IMR-90 (cell line): Measurements from ENCODE around the gene PTCH1. TPM values are rescaled to one million over a fixed set of nuclear protein-coding genes. Genes with fewer than 3 reads are reported as not detected.

Experiments
- ATAC-seq: fragments of 200-7000 bp; cut with Tn5 transposase; 2 replicates; pipeline ENCODE4 v1.9.1; 2020; ENCODE audit warnings: low read depth, mild to moderate bottlenecking, moderate library complexity
- BruUV-seq: library from RNA; stranded (reverse); fragments of 400-500 nt; replicated peaks from 2 replicates; lab custom pipeline; 2021; lab: Mats Ljungman, UMichigan
- CTCF ChIA-PET: fragments of 300-600 bp; formaldehyde crosslinking; extraction: SDS; loops from one replicate; lab custom pipeline; 2021; ENCODE audit warnings: antibody characterized with exemption; lab: Yijun Ruan, JAX
- POLR2A ChIA-PET: fragments of 300-600 bp; sonication (Branson Sonifier 250); formaldehyde crosslinking; loops from one replicate; lab custom pipeline; 2022; ENCODE audit warnings: antibody characterized with exemption; ENCODE audit not compliant: unreplicated experiment; lab: Charles Lee
- DNase-seq: peaks from one replicate; pipeline ENCODE4 v3.0.0; 2013
- H2AFZ ChIP-seq: replicated peaks from 2 replicates; pipeline ENCODE3; 2013; ENCODE audit warnings: low read length, mild to moderate bottlenecking; ENCODE audit not compliant: poor library complexity
- H2AK5ac ChIP-seq: 2 replicates; pipeline ENCODE4 v1.6.1; 2013; ENCODE audit warnings: low read depth, low read length, inconsistent platforms
- H2AK9ac ChIP-seq: replicated peaks from 2 replicates; pipeline ENCODE3; 2013; ENCODE audit warnings: mild to moderate bottlenecking, low read depth, low read length, moderate library complexity; ENCODE audit not compliant: poor library complexity
- H2BK120ac ChIP-seq: 2 replicates; pipeline ENCODE4 v1.6.1; 2013; ENCODE audit warnings: low read depth, low read length, inconsistent platforms
- H2BK15ac ChIP-seq: 3 replicates; pipeline ENCODE4 v1.6.1; 2013; ENCODE audit warnings: low read depth, low read length, inconsistent platforms
- H2BK20ac ChIP-seq: 2 replicates; pipeline ENCODE4 v1.6.1; 2013; ENCODE audit warnings: low read depth, mild to moderate bottlenecking, inconsistent platforms, low read length, moderate library complexity
- H2BK5ac ChIP-seq: 2 replicates; pipeline ENCODE4 v1.6.1; 2013; ENCODE audit warnings: mild to moderate bottlenecking, low read depth, low read length, inconsistent platforms; ENCODE audit not compliant: poor library complexity, severe bottlenecking
- H3K14ac ChIP-seq: replicated peaks from 2 replicates; pipeline ENCODE4 v1.6.1; 2013; ENCODE audit warnings: low read depth, low read length, inconsistent platforms
- H3K18ac ChIP-seq: 2 replicates; pipeline ENCODE4 v1.6.1; 2013; ENCODE audit warnings: low read depth, low read length, control low read depth
- H3K23ac ChIP-seq: 2 replicates; pipeline ENCODE4 v1.6.1; 2013; ENCODE audit warnings: low read depth, low read length, inconsistent platforms
- H3K27ac ChIP-seq: 2 replicates; pipeline ENCODE4 v1.5.1; 2013; ENCODE audit warnings: mild to moderate bottlenecking, control low read depth, low read length; ENCODE audit not compliant: insufficient read depth
- H3K27me3 ChIP-seq: 2 replicates; pipeline ENCODE4 v1.6.1; 2013; ENCODE audit warnings: low read length; ENCODE audit not compliant: control insufficient read depth, insufficient read depth
- H3K36me3 ChIP-seq: 2 replicates; pipeline ENCODE4 v1.6.1; 2013; ENCODE audit warnings: low read length, mixed read lengths; ENCODE audit not compliant: control insufficient read depth, insufficient read depth
- H3K4ac ChIP-seq: 2 replicates; pipeline ENCODE4 v1.6.1; 2013; ENCODE audit warnings: low read depth, low read length, inconsistent platforms
- H3K4me1 ChIP-seq: 2 replicates; pipeline ENCODE4 v1.6.1; 2013; ENCODE audit warnings: low read length, mixed read lengths; ENCODE audit not compliant: control insufficient read depth, insufficient read depth
- H3K4me2 ChIP-seq: 2 replicates; pipeline ENCODE4 v1.6.1; 2013; ENCODE audit warnings: low read depth, mild to moderate bottlenecking, control low read depth, low read length, moderate library complexity
- H3K4me3 ChIP-seq: 2 replicates; pipeline ENCODE4 v1.5.1; 2013; ENCODE audit warnings: low read depth, mild to moderate bottlenecking, control low read depth, low read length, moderate library complexity; ENCODE audit not compliant: insufficient read depth
- H3K56ac ChIP-seq: 2 replicates; pipeline ENCODE4 v1.6.1; 2013; ENCODE audit warnings: low read length, inconsistent platforms; ENCODE audit not compliant: insufficient read depth; ENCODE audit errors: extremely low read depth
- H3K79me1 ChIP-seq, 2 experiments: 2 replicates each; pipeline ENCODE4 v1.6.1; 2013; ENCODE audit warnings: low read length in 2 of 2, inconsistent platforms in 1 of 2, low read depth in 1 of 2
- H3K9ac ChIP-seq: 2 replicates; pipeline ENCODE4 v1.6.1; 2013; ENCODE audit warnings: low read depth, low read length, control low read depth
- H3K9me1 ChIP-seq: 2 replicates; pipeline ENCODE4 v1.6.1; 2013; ENCODE audit warnings: low read length, inconsistent platforms; ENCODE audit not compliant: insufficient read depth
- H3K9me3 ChIP-seq: 2 replicates; pipeline ENCODE4 v1.6.1; 2013; ENCODE audit warnings: low read length; ENCODE audit not compliant: control insufficient read depth, insufficient read depth
- H4K20me1 ChIP-seq: 2 replicates; pipeline ENCODE4 v1.6.1; 2013; ENCODE audit warnings: low read length, inconsistent platforms; ENCODE audit not compliant: insufficient read depth
- H4K5ac ChIP-seq: 2 replicates; pipeline ENCODE4 v1.6.1; 2013; ENCODE audit warnings: mild to moderate bottlenecking, low read depth, low read length, control low read depth
- H4K8ac ChIP-seq, 2 experiments: 2 replicates each; pipeline ENCODE4 v1.6.1; 2013; ENCODE audit warnings: low read depth in 2 of 2, low read length in 2 of 2, control low read depth in 1 of 2, inconsistent platforms in 1 of 2
- H4K91ac ChIP-seq: 2 replicates; pipeline ENCODE4 v1.6.1; 2013; ENCODE audit warnings: low read depth, low read length, inconsistent platforms; ENCODE audit not compliant: insufficient read depth
- BHLHE40 ChIP-seq: fragments of 150-350 bp; IDR thresholded peaks from 2 replicates; pipeline ENCODE4 v1.6.1; 2016; ENCODE audit warnings: mild to moderate bottlenecking, low read depth, low read length
- CEBPB ChIP-seq: IDR thresholded peaks from 2 replicates; pipeline ENCODE4 v1.6.1; 2012; ENCODE audit warnings: low read depth, low read length, improper control_type of control experiment
- CHD1 ChIP-seq: IDR thresholded peaks from 2 replicates; pipeline ENCODE4 v1.6.1; 2012; ENCODE audit warnings: low read depth, low read length, improper control_type of control experiment
- CTCF ChIP-seq: conservative IDR thresholded peaks from 2 replicates; pipeline ENCODE4 v1.5.1; 2012; ENCODE audit warnings: mild to moderate bottlenecking, low read depth, low read length, improper control_type of control experiment
- ELK1 ChIP-seq: fragments of 150-350 bp; IDR thresholded peaks from 2 replicates; pipeline ENCODE4 v1.6.1; 2016; ENCODE audit warnings: low read depth, mild to moderate bottlenecking, low read length, moderate library complexity, borderline replicate concordance
- FOS ChIP-seq: fragments of 150-350 bp; IDR thresholded peaks from 2 replicates; pipeline ENCODE4 v1.6.1; 2016; ENCODE audit warnings: low read depth, low read length
- MAFK ChIP-seq: IDR thresholded peaks from 2 replicates; pipeline ENCODE4 v1.6.1; 2012; ENCODE audit warnings: low read depth, low read length, improper control_type of control experiment
- MAZ ChIP-seq: IDR thresholded peaks from 2 replicates; pipeline ENCODE4 v1.6.1; 2012; ENCODE audit warnings: low read depth, mild to moderate bottlenecking, low read length, improper control_type of control experiment, moderate library complexity, borderline replicate concordance
- MXI1 ChIP-seq: IDR thresholded peaks from 2 replicates; pipeline ENCODE4 v1.6.1; 2012; ENCODE audit warnings: low read depth, mild to moderate bottlenecking, low read length, moderate library complexity, borderline replicate concordance
- NFE2L2 ChIP-seq: fragments of 150-350 bp; IDR thresholded peaks from 2 replicates; pipeline ENCODE4 v1.6.1; 2016; ENCODE audit warnings: low read depth, mild to moderate bottlenecking, low read length
- POLR2A ChIP-seq: IDR thresholded peaks from 2 replicates; pipeline ENCODE4 v1.6.1; 2012; ENCODE audit warnings: mild to moderate bottlenecking, low read depth, low read length
- RAD21 ChIP-seq: IDR thresholded peaks from 2 replicates; pipeline ENCODE4 v1.6.1; 2012; ENCODE audit warnings: low read length, improper control_type of control experiment
- RCOR1 ChIP-seq: IDR thresholded peaks from 2 replicates; pipeline ENCODE4 v1.6.1; 2012; ENCODE audit warnings: mild to moderate bottlenecking, low read length, improper control_type of control experiment; ENCODE audit not compliant: insufficient replicate concordance
- RFX5 ChIP-seq: IDR thresholded peaks from 2 replicates; pipeline ENCODE4 v1.8.0; 2012; ENCODE audit warnings: low read depth, mild to moderate bottlenecking, low read length, moderate library complexity
- SMC3 ChIP-seq: fragments of 150-350 bp; IDR thresholded peaks from 2 replicates; pipeline ENCODE4 v1.6.1; 2016; ENCODE audit warnings: low read depth, mild to moderate bottlenecking, antibody characterized with exemption, low read length, moderate library complexity
- WGBS, 2 experiments: methylation state at CpG; one replicate each; pipeline versions ENCODE4 v1.1.5 to v1.1.7; 2013; ENCODE audit warnings: missing lambda C conversion rate in 2 of 2; ENCODE audit not compliant: insufficient read length in 1 of 2; ENCODE audit errors: extremely low coverage in 2 of 2; 5-methylcytosine and 5-hydroxymethylcytosine counted together
- dilution Hi-C: fragments of 300-500 bp; cut with HindIII; formaldehyde crosslinking; loops from one replicate; pipeline ENCODE4 v1.14.3; 2018; ENCODE audit warnings: low sequenced_read_pairs; ENCODE audit not compliant: unreplicated experiment
- in situ Hi-C: fragments of 300-500 bp; cut with MboI; formaldehyde crosslinking; loops from 3 replicates; pipeline ENCODE4 v1.14.3; 2019; ENCODE audit warnings: low sequenced_read_pairs, inconsistent platforms, mixed read lengths
- intact Hi-C: fragments of 100-400 bp; cut with micrococcal nuclease; formaldehyde crosslinking; loops from 2 replicates; pipeline ENCODE4 v1.10.0; 2022
- polyA plus RNA-seq, 3 experiments: library from polyadenylated mRNA; depleted of rRNA; stranded (reverse); fragments of >200 nt; gene quantifications; 2 replicates each; pipeline ENCODE4 v1.2.3, GENCODE V29; 2012; ENCODE audit warnings: low replicate concordance in 1 of 3
- total RNA-seq: library from RNA; depleted of rRNA; stranded (reverse); fragments of >200 nt; gene quantifications from 2 replicates; pipeline ENCODE4 v1.2.3, GENCODE V29; 2012
- TF ChIP-seq, protein P1 (sequence below): fragments of 150-350 bp; IDR thresholded peaks from 2 replicates; pipeline ENCODE4 v1.6.1; 2017; ENCODE audit warnings: mild to moderate bottlenecking, antibody characterized with exemption, low read length, low read depth

The PTCH1 gene
- total and polyA plus RNA-seq, 2 of the 4 experiments (the other 2 are of a cell fraction) = 4.1 to 5.0 TPM

DNA sequence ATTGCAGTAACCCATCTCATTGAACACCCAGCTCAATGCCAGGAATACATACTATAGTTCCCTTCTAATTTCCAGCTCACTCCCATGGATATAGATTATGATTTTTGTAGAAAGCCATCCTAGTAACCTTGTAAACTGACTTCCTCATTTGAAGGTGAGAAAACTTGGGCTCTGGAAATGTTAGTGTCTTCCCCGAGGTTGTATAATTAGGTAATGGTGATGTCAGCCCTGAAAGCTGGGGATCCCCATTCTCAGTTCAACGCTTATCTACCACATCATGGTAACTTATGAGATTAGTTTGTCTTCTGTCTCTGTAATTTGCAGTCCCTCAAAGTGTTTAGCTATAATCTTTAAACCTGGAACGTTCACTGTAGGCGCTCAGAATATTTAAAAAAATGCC, 34.6 kb upstream of the PTCH1 start:
- H2BK5ac ChIP-seq = no peak overlapping the region
- H3K9ac ChIP-seq = no peak overlapping the region
- no peak overlapping the region for H3K4ac ChIP-seq
- no peak overlapping the region for H4K91ac ChIP-seq
- H2AFZ ChIP-seq = no peak overlapping the region
- no peak overlapping the region for H2BK120ac ChIP-seq
- ATAC-seq = no peak
- ChIA-PET CTCF (no interaction called here), POLR2A (no interaction called here)
- no peak overlapping the region for H2BK15ac ChIP-seq
- no peak overlapping the region for H3K4me2 ChIP-seq
- no peak overlapping the region for H3K56ac ChIP-seq
- 72% methylated on average over 2 of the region's 4 CpGs; no CpG with 5 or more reads in 1 of the 2 experiments for WGBS, 2 experiments
- H3K27me3 ChIP-seq = peaks cover 30% of the 10 kb centered on the region
- H2AK5ac ChIP-seq = no peak overlapping the region
- no peak overlapping the region for H4K5ac ChIP-seq
- H3K9me1 ChIP-seq = no peaks in the 10 kb centered on the region
- no peak overlapping the region for H3K4me3 ChIP-seq
- peaks cover 3% of the 10 kb centered on the region; the same call in 1 of the 2 replicates for H3K9me3 ChIP-seq
- in situ Hi-C loops (no loop called here), intact Hi-C loops (no loop called here), dilution Hi-C loops (no loop called here)
- no peak for DNase-seq
- no peaks in the 10 kb centered on the region for H3K79me1 ChIP-seq
- no peaks in the 10 kb centered on the region for H4K20me1 ChIP-seq
- no peak overlapping the region for H3K14ac ChIP-seq
- H3K27ac ChIP-seq = no peak overlapping the region
- H3K18ac ChIP-seq = no peak overlapping the region
- TF ChIP-seq SMC3 (no peak), RAD21 (no peak), RCOR1 (no peak), RFX5 (no peak), CHD1 (no peak), MAZ (no peak), ELK1 (no peak), BHLHE40 (no peak), FOS (no peak), POLR2A (no peak), NFE2L2 (no peak), CEBPB (no peak), MAFK (no peak), MXI1 (no peak), CTCF (no peak)
- TF ChIP-seq, protein P1, sequence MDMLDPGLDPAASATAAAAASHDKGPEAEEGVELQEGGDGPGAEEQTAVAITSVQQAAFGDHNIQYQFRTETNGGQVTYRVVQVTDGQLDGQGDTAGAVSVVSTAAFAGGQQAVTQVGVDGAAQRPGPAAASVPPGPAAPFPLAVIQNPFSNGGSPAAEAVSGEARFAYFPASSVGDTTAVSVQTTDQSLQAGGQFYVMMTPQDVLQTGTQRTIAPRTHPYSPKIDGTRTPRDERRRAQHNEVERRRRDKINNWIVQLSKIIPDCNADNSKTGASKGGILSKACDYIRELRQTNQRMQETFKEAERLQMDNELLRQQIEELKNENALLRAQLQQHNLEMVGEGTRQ = no peak
- H4K8ac ChIP-seq = no peak overlapping the region
- no TSS peak for BruUV-seq
- no peaks in the 10 kb centered on the region for H3K4me1 ChIP-seq
- H2AK9ac ChIP-seq = no peak overlapping the region
- H3K36me3 ChIP-seq = no peaks in the 10 kb centered on the region
- H3K23ac ChIP-seq = no peak overlapping the region
- H2BK20ac ChIP-seq = no peak overlapping the region
